Measurements from ENCODE around the gene SMOC1.

DNA sequence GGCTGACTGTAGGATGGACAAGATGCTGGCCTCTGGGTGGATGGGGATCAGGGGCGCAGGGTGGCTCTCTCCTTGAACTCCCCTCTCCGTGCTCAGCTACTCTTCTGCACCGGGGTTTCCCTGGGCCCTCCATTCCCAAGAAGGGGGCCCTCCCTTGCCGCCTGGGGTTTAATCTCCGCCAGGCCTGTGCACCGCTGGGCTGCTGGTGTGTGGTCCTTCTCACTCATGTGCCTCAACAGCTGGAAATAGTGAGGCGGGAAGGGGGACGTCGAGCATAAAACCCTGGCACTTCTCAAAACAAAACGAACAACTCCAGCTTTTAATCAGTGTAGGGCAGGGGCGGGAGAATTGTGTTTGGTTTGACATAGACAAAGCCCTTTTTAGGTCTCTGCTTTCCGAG is 19.0 kb upstream of the SMOC1 start:
- TF ChIP-seq, protein P1, sequence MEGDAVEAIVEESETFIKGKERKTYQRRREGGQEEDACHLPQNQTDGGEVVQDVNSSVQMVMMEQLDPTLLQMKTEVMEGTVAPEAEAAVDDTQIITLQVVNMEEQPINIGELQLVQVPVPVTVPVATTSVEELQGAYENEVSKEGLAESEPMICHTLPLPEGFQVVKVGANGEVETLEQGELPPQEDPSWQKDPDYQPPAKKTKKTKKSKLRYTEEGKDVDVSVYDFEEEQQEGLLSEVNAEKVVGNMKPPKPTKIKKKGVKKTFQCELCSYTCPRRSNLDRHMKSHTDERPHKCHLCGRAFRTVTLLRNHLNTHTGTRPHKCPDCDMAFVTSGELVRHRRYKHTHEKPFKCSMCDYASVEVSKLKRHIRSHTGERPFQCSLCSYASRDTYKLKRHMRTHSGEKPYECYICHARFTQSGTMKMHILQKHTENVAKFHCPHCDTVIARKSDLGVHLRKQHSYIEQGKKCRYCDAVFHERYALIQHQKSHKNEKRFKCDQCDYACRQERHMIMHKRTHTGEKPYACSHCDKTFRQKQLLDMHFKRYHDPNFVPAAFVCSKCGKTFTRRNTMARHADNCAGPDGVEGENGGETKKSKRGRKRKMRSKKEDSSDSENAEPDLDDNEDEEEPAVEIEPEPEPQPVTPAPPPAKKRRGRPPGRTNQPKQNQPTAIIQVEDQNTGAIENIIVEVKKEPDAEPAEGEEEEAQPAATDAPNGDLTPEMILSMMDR (IDR thresholded peaks at IDR 0.05), result no peak
- TF ChIP-seq POLR2A (IDR thresholded peaks at IDR 0.05), result no peak

Measured in ovary (tissue), 3 donors.